RWPE2 (cell line): Measurements from ENCODE around the gene NHLH2.

Experiments used
- ATAC-seq: fragments of 200-7000 bp; cut with Tn5 transposase; 3 replicates; pipeline ENCODE4 v1.9.1; 2021; ENCODE audit warnings: low read depth
- DNase-seq: peaks from one replicate; pipeline ENCODE4 v3.0.0-alpha.2; 2020; ENCODE audit warnings: low spot score
- H3K27ac ChIP-seq: fragments of 450-650 bp; 2 replicates; pipeline ENCODE4 v1.5.1; 2017; ENCODE audit warnings: mild to moderate bottlenecking; ENCODE audit not compliant: poor library complexity, severe bottlenecking
- H3K27me3 ChIP-seq: fragments of 250-450 bp; sonication (Bioruptor Pico); 2 replicates; pipeline ENCODE4 v1.5.1; 2021; ENCODE audit warnings: mild to moderate bottlenecking, moderate library complexity; ENCODE audit not compliant: insufficient read depth, poor library complexity, severe bottlenecking
- H3K36me3 ChIP-seq: fragments of 250-450 bp; sonication (Bioruptor Pico); 2 replicates; pipeline ENCODE4 v1.5.1; 2020; ENCODE audit warnings: low read depth, mild to moderate bottlenecking, moderate library complexity
- H3K4me1 ChIP-seq: fragments of 250-450 bp; sonication (Bioruptor Pico); 2 replicates; pipeline ENCODE4 v1.5.1; 2021; ENCODE audit warnings: mild to moderate bottlenecking, moderate library complexity; ENCODE audit not compliant: insufficient read depth, poor library complexity, severe bottlenecking
- H3K4me3 ChIP-seq: fragments of 250-450 bp; sonication (Bioruptor Pico); 2 replicates; pipeline ENCODE4 v1.5.1; 2021; ENCODE audit warnings: mild to moderate bottlenecking, moderate library complexity; ENCODE audit not compliant: severe bottlenecking
- H3K9me3 ChIP-seq: fragments of 250-450 bp; sonication (Bioruptor Pico); 2 replicates; pipeline ENCODE4 v1.5.1; 2021; ENCODE audit warnings: mild to moderate bottlenecking, moderate library complexity; ENCODE audit not compliant: severe bottlenecking
- TF ChIP-seq, protein P1 (sequence below): fragments of 450-650 bp; IDR thresholded peaks from one replicate; pipeline ENCODE4 v1.5.1; 2017; ENCODE audit warnings: mild to moderate bottlenecking, moderate library complexity; ENCODE audit not compliant: poor library complexity, severe bottlenecking

Gene NHLH2

GRCh38 chr1:115815694-115816093 is 25.2 kb downstream of the NHLH2 start:
- no peaks in the 10 kb centered on the region for H3K27me3 ChIP-seq
- no peak for ATAC-seq
- peaks cover 16% of the 10 kb centered on the region for H3K4me1 ChIP-seq
- TF ChIP-seq, protein P1, sequence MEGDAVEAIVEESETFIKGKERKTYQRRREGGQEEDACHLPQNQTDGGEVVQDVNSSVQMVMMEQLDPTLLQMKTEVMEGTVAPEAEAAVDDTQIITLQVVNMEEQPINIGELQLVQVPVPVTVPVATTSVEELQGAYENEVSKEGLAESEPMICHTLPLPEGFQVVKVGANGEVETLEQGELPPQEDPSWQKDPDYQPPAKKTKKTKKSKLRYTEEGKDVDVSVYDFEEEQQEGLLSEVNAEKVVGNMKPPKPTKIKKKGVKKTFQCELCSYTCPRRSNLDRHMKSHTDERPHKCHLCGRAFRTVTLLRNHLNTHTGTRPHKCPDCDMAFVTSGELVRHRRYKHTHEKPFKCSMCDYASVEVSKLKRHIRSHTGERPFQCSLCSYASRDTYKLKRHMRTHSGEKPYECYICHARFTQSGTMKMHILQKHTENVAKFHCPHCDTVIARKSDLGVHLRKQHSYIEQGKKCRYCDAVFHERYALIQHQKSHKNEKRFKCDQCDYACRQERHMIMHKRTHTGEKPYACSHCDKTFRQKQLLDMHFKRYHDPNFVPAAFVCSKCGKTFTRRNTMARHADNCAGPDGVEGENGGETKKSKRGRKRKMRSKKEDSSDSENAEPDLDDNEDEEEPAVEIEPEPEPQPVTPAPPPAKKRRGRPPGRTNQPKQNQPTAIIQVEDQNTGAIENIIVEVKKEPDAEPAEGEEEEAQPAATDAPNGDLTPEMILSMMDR = no peak
- H3K27ac ChIP-seq = no peak overlapping the region
- H3K4me3 ChIP-seq = no peak overlapping the region
- no peaks in the 10 kb centered on the region for H3K36me3 ChIP-seq
- DNase-seq = no peak
- peaks cover 2% of the 10 kb centered on the region for H3K9me3 ChIP-seq

- TF ChIP-seq, protein P1 = no peak
- Histone ChIP-seq H3K36me3 (no peaks in the 10 kb centered on the region), H3K4me1 (peaks cover 16% of the 10 kb centered on the region), H3K9me3 (peaks cover 2% of the 10 kb centered on the region), H3K4me3 (no peak overlapping the region), H3K27me3 (no peaks in the 10 kb centered on the region), H3K27ac (peak overlapping the region; percentile 28)
- ATAC-seq (peak; percentile 72), DNase-seq (no peak)
Measured at GRCh38 chr1:115814685-115815398, 26.1 kb downstream of the NHLH2 start.

- H3K27me3 ChIP-seq = no peaks in the 10 kb centered on the region
- no peaks in the 10 kb centered on the region for H3K36me3 ChIP-seq
- no peak overlapping the region for H3K27ac ChIP-seq
- DNase-seq = no peak
- no peak overlapping the region for H3K4me3 ChIP-seq
- peaks cover 16% of the 10 kb centered on the region for H3K4me1 ChIP-seq
- no peaks in the 10 kb centered on the region for H3K9me3 ChIP-seq
- TF ChIP-seq, protein P1 = no peak
- no peak for ATAC-seq
Measured at GRCh38 chr1:115813727-115814126, 27.2 kb downstream of the NHLH2 start.

- no peak for ATAC-seq
- H3K4me1 ChIP-seq = peaks cover 16% of the 10 kb centered on the region
Measured at GRCh38 chr1:115811140-115811828, 29.6 kb downstream of the NHLH2 start.

More at GRCh38 chr1:115811140-115811828, 29.6 kb downstream of the NHLH2 start:
- no peak for DNase-seq
- H3K36me3 ChIP-seq = no peaks in the 10 kb centered on the region
- H3K9me3 ChIP-seq = no peaks in the 10 kb centered on the region
- H3K27ac ChIP-seq = no peak overlapping the region
- H3K27me3 ChIP-seq = no peaks in the 10 kb centered on the region
- H3K4me3 ChIP-seq = no peak overlapping the region
- TF ChIP-seq, protein P1 = no peak
